PC-3 (cell line): ENCODE data around the gene GPR137B. TPM values are rescaled to one million over a fixed set of nuclear protein-coding genes. Genes with fewer than 3 reads are reported as not detected.

Experiments
- ATAC-seq: fragments of 200-7000 bp; cut with Tn5 transposase; 2 replicates; pipeline ENCODE4 v1.9.1; 2020; ENCODE audit warnings: mild to moderate bottlenecking, moderate library complexity
- BruUV-seq: library from RNA; stranded (reverse); fragments of 400-500 nt; replicated peaks from 2 replicates; lab custom pipeline; 2021; lab: Mats Ljungman, UMichigan
- CTCF ChIA-PET: fragments of 300-600 bp; sonication (Branson Sonifier 250); formaldehyde crosslinking; loops from one replicate; lab custom pipeline; 2022; ENCODE audit warnings: antibody characterized with exemption; lab: Charles Lee
- POLR2A ChIA-PET: fragments of 300-600 bp; sonication (Branson Sonifier 250); formaldehyde crosslinking; loops from one replicate; lab custom pipeline; 2022; ENCODE audit warnings: antibody characterized with exemption; ENCODE audit not compliant: unreplicated experiment; lab: Charles Lee
- DNase-seq: peaks from one replicate; pipeline ENCODE4 v3.0.0-alpha.2; 2015
- H2AFZ ChIP-seq: fragments of 300-600 bp; sonication (generic); 2 replicates; pipeline ENCODE4 v1.6.0; 2016; ENCODE audit warnings: antibody characterized with exemption, low read length
- H3F3A ChIP-seq: fragments of 300-600 bp; sonication (generic); one replicate; pipeline ENCODE4 v1.6.0; 2017; ENCODE audit warnings: antibody characterized with exemption, low read length, control low read depth, mild to moderate bottlenecking; ENCODE audit not compliant: unreplicated experiment
- H3K27ac ChIP-seq: fragments of 300-600 bp; sonication (generic); 2 replicates; pipeline ENCODE4 v1.5.1; 2016; ENCODE audit warnings: mild to moderate bottlenecking, low read length
- H3K27me3 ChIP-seq: fragments of 300-600 bp; sonication (generic); 2 replicates; pipeline ENCODE4 v1.6.1; 2016; ENCODE audit warnings: low read length, mixed read lengths
- H3K36me3 ChIP-seq: fragments of 300-600 bp; sonication (generic); 2 replicates; pipeline ENCODE4 v1.6.1; 2016; ENCODE audit warnings: low read depth, mixed run types, low read length, mixed read lengths
- H3K4me1 ChIP-seq: fragments of 300-600 bp; sonication (generic); 2 replicates; pipeline ENCODE4 v1.5.1; 2016; ENCODE audit warnings: low read length; ENCODE audit not compliant: insufficient read depth
- H3K4me2 ChIP-seq: fragments of 300-600 bp; sonication (generic); 2 replicates; pipeline ENCODE4 v1.6.0; 2016; ENCODE audit warnings: low read length
- H3K4me3 ChIP-seq: fragments of 300-600 bp; sonication (generic); 2 replicates; pipeline ENCODE4 v1.5.1; 2016; ENCODE audit warnings: mild to moderate bottlenecking, low read length, mixed read lengths
- H3K79me2 ChIP-seq: fragments of 300-600 bp; sonication (generic); 2 replicates; pipeline ENCODE4 v1.6.1; 2017; ENCODE audit warnings: low read length, mixed read lengths
- H3K9ac ChIP-seq: fragments of 300-600 bp; sonication (generic); 2 replicates; pipeline ENCODE4 v1.6.0; 2016; ENCODE audit warnings: mild to moderate bottlenecking, low read length
- H3K9me2 ChIP-seq: fragments of 300-600 bp; sonication (generic); replicated peaks from 2 replicates; pipeline ENCODE4 v1.6.1; 2016; ENCODE audit warnings: mixed run types, low read length, mixed read lengths
- H3K9me3 ChIP-seq: fragments of 300-600 bp; sonication (generic); 2 replicates; pipeline ENCODE4 v1.6.1; 2016; ENCODE audit warnings: low read length, mixed read lengths
- H4K20me1 ChIP-seq: fragments of 300-600 bp; sonication (generic); 2 replicates; pipeline ENCODE4 v1.6.1; 2016; ENCODE audit warnings: low read length, mixed read lengths
- CTCF ChIP-seq: fragments of 300-600 bp; sonication (generic); conservative IDR thresholded peaks from 2 replicates; pipeline ENCODE4 v1.5.1; 2017; ENCODE audit warnings: antibody characterized with exemption, low read depth, mild to moderate bottlenecking, low read length
- EZH2 ChIP-seq: fragments of 300-600 bp; sonication (generic); IDR thresholded peaks from one replicate; pipeline ENCODE4 v1.6.1; 2017; ENCODE audit warnings: antibody characterized with exemption, mild to moderate bottlenecking, low read length; ENCODE audit not compliant: unreplicated experiment
- EZH2phosphoT487 ChIP-seq: fragments of 300-600 bp; sonication (generic); IDR thresholded peaks from 2 replicates; pipeline ENCODE4 v1.6.1; 2018; ENCODE audit warnings: mild to moderate bottlenecking, antibody characterized with exemption, low read length, borderline replicate concordance
- intact Hi-C: fragments of 100-400 bp; cut with micrococcal nuclease; formaldehyde crosslinking; loops from 2 replicates; pipeline ENCODE4 v1.9.0; 2023
- total RNA-seq: library from RNA; depleted of rRNA; stranded (reverse); fragments of >200 nt; gene quantifications from 2 replicates; pipeline ENCODE4 v1.2.3, GENCODE V29; 2014

GPR137B gene
- total RNA-seq, 1 experiment from 2014 or later, result 2.3 TPM

GRCh38 chr1:236108027-236108648, 34.2 kb upstream of the GPR137B start:
- no peak for TF ChIP-seq CTCF
- no peak for TF ChIP-seq EZH2phosphoT487
- TF ChIP-seq EZH2, result no peak
- Histone ChIP-seq H4K20me1 (no peaks in the 10 kb centered on the region), H3K9me3 (no peaks in the 10 kb centered on the region), H3K4me1 (no peaks in the 10 kb centered on the region), H3K27me3 (no peaks in the 10 kb centered on the region), H2AFZ (no peak overlapping the region), H3K9ac (no peak overlapping the region), H3F3A (no peaks in the 10 kb centered on the region), H3K27ac (no peak overlapping the region), H3K4me2 (no peak overlapping the region), H3K79me2 (no peaks in the 10 kb centered on the region), H3K36me3 (no peaks in the 10 kb centered on the region), H3K4me3 (no peak overlapping the region), H3K9me2 (no peaks in the 10 kb centered on the region)
- no TSS peak for BruUV-seq
- CTCF ChIA-PET, result interaction anchor here (0.9 kb wide), 1 partner anchor 409 kb away, joined by 3 read pairs; no protein-coding TSS in a partner anchor
- intact Hi-C loops, result loop anchor here (2.0 kb wide), 1 partner anchor 177 kb away; no protein-coding TSS in a partner anchor
- no peak for DNase-seq
- POLR2A ChIA-PET, result no interaction called here
- no peak for ATAC-seq

GRCh38 chr1:236110137-236110536, 32.2 kb upstream of the GPR137B start:
- CTCF ChIA-PET, result no interaction called here
- no peaks in the 10 kb centered on the region for H3K4me1 ChIP-seq

More at GRCh38 chr1:236110137-236110536, 32.2 kb upstream of the GPR137B start:
- TF ChIP-seq CTCF (no peak), EZH2 (no peak), EZH2phosphoT487 (no peak)
- no peak for DNase-seq
- Histone ChIP-seq H2AFZ (no peak overlapping the region), H4K20me1 (no peaks in the 10 kb centered on the region), H3K36me3 (no peaks in the 10 kb centered on the region), H3K9me3 (no peaks in the 10 kb centered on the region), H3K4me2 (no peak overlapping the region), H3K27ac (no peak overlapping the region), H3K9ac (no peak overlapping the region), H3K79me2 (no peaks in the 10 kb centered on the region), H3K9me2 (no peaks in the 10 kb centered on the region), H3K27me3 (no peaks in the 10 kb centered on the region), H3K4me3 (no peak overlapping the region), H3F3A (no peaks in the 10 kb centered on the region)
- POLR2A ChIA-PET, result no interaction called here
- no TSS peak for BruUV-seq
- intact Hi-C loops, result no loop called here
- no peak for ATAC-seq
